HEK293 (cell line): ENCODE data around the gene KLHL11.
A peak's percentile ranks its signal among the peaks of the same experiment; 100 is the strongest.

Source experiments
- CTCF ChIA-PET: fragments of 350-600 bp; formaldehyde crosslinking; extraction: SDS; loops from one replicate; lab custom pipeline; 2021; ENCODE audit warnings: antibody characterized with exemption; lab: Yijun Ruan, JAX
- POLR2A ChIA-PET: fragments of 300-600 bp; formaldehyde crosslinking; extraction: SDS; loops from one replicate; lab custom pipeline; 2020; ENCODE audit warnings: antibody characterized with exemption, inconsistent platforms; lab: Yijun Ruan, JAX
- H3K27ac ChIP-seq: fragments of 200-500 bp; sonication (Bioruptor generic); 2 replicates; pipeline ENCODE4 v1.5.1; 2014; ENCODE audit warnings: low read depth, low read length, control low read depth, inconsistent platforms; ENCODE audit errors: extremely low read depth
- H3K36me3 ChIP-seq, 2 experiments: fragments of 200-500 bp in 1 of 2; sonication (Bioruptor generic) in 1 of 2; 1 replicate in 1 of 2; 2 replicates in 1 of 2; pipeline ENCODE4 v1.5.1; 2014 to 2017; ENCODE audit warnings: inconsistent platforms in 2 of 2, low read length in 2 of 2; ENCODE audit not compliant: control insufficient read depth in 2 of 2, insufficient read depth in 1 of 2
- H3K4me1 ChIP-seq: fragments of 200-500 bp; sonication (Bioruptor generic); 2 replicates; pipeline ENCODE4 v1.5.1; 2014; ENCODE audit warnings: mild to moderate bottlenecking, low read length, inconsistent platforms; ENCODE audit not compliant: control insufficient read depth, insufficient read depth
- H3K4me3 ChIP-seq: 2 replicates; pipeline ENCODE4 v1.5.1; 2011; ENCODE audit warnings: low read depth, mild to moderate bottlenecking, control low read depth, low read length, moderate library complexity
- H3K9me3 ChIP-seq: fragments of 200-500 bp; sonication (Bioruptor generic); 2 replicates; pipeline ENCODE4 v1.5.1; 2014; ENCODE audit warnings: low read depth, low read length, inconsistent platforms; ENCODE audit not compliant: control insufficient read depth, insufficient read depth
- EGR2 ChIP-seq: fragments of 450-650 bp; formaldehyde crosslinking; IDR thresholded peaks from 2 replicates; pipeline ENCODE4 v1.5.1; 2016; ENCODE audit warnings: low read depth, missing biosample characterization, missing genetic modification characterization
- GLIS2 ChIP-seq: fragments of 450-650 bp; formaldehyde crosslinking; IDR thresholded peaks from 2 replicates; pipeline ENCODE4 v1.5.1; 2016; ENCODE audit warnings: missing biosample characterization, missing genetic modification characterization
- SCRT2 ChIP-seq: fragments of 450-650 bp; formaldehyde crosslinking; IDR thresholded peaks from 2 replicates; pipeline ENCODE4 v1.5.1; 2016; ENCODE audit warnings: missing biosample characterization, missing genetic modification characterization
- SP3 ChIP-seq: fragments of 450-650 bp; formaldehyde crosslinking; IDR thresholded peaks from 2 replicates; pipeline ENCODE4 v1.5.1; 2016; ENCODE audit warnings: missing biosample characterization, missing genetic modification characterization
- ZBTB1 ChIP-seq: fragments of 450-650 bp; formaldehyde crosslinking; IDR thresholded peaks from 2 replicates; pipeline ENCODE4 v1.5.1; 2016; ENCODE audit warnings: missing biosample characterization, missing genetic modification characterization
- ZBTB21 ChIP-seq: fragments of 450-650 bp; formaldehyde crosslinking; IDR thresholded peaks from 2 replicates; pipeline ENCODE4 v1.5.1; 2017; ENCODE audit warnings: missing biosample characterization, missing genetic modification characterization
- ZFP3 ChIP-seq: fragments of 450-650 bp; formaldehyde crosslinking; IDR thresholded peaks from 2 replicates; pipeline ENCODE4 v1.5.1; 2016; ENCODE audit warnings: low read depth, missing biosample characterization, missing genetic modification characterization
- ZFP37 ChIP-seq: fragments of 450-650 bp; formaldehyde crosslinking; IDR thresholded peaks from 2 replicates; pipeline ENCODE4 v1.5.1; 2016; ENCODE audit warnings: missing biosample characterization, missing genetic modification characterization
- ZNF10 ChIP-seq: fragments of 450-650 bp; formaldehyde crosslinking; IDR thresholded peaks from 2 replicates; pipeline ENCODE4 v1.5.1; 2017; ENCODE audit warnings: missing biosample characterization, missing genetic modification characterization
- ZNF501 ChIP-seq: fragments of 450-650 bp; formaldehyde crosslinking; IDR thresholded peaks from 2 replicates; pipeline ENCODE4 v1.5.1; 2016; ENCODE audit warnings: missing biosample characterization, missing genetic modification characterization
- ZNF544 ChIP-seq: fragments of 450-650 bp; formaldehyde crosslinking; IDR thresholded peaks from 2 replicates; pipeline ENCODE4 v1.5.0; 2017; ENCODE audit warnings: missing biosample characterization, missing genetic modification characterization
- ZNF548 ChIP-seq: fragments of 450-650 bp; formaldehyde crosslinking; IDR thresholded peaks from 2 replicates; pipeline ENCODE4 v1.5.1; 2016; ENCODE audit warnings: missing biosample characterization, missing genetic modification characterization
- ZNF561 ChIP-seq: fragments of 450-650 bp; IDR thresholded peaks from 2 replicates; pipeline ENCODE4 v1.5.1; 2018; ENCODE audit warnings: missing biosample characterization, missing genetic modification characterization, borderline replicate concordance
- ZNF600 ChIP-seq: fragments of 450-650 bp; formaldehyde crosslinking; IDR thresholded peaks from 2 replicates; pipeline ENCODE4 v1.5.1; 2016; ENCODE audit warnings: missing biosample characterization, missing genetic modification characterization
- ZNF654 ChIP-seq: fragments of 450-650 bp; formaldehyde crosslinking; IDR thresholded peaks from 2 replicates; pipeline ENCODE4 v1.5.1; 2016; ENCODE audit warnings: low read depth, missing biosample characterization, missing genetic modification characterization
- ZSCAN16 ChIP-seq: fragments of 450-650 bp; formaldehyde crosslinking; IDR thresholded peaks from 2 replicates; pipeline ENCODE4 v1.5.1; 2016; ENCODE audit warnings: missing biosample characterization, missing genetic modification characterization
- TF ChIP-seq, protein P1 (sequence below): fragments of 450-650 bp; formaldehyde crosslinking; IDR thresholded peaks from 2 replicates; pipeline ENCODE4 v1.5.1; 2016; ENCODE audit warnings: missing biosample characterization, missing genetic modification characterization
- TF ChIP-seq, protein P2 (sequence below): fragments of 450-650 bp; formaldehyde crosslinking; IDR thresholded peaks from 2 replicates; pipeline ENCODE4 v1.5.1; 2016; ENCODE audit warnings: missing biosample characterization, missing genetic modification characterization

The KLHL11 gene

DNA sequence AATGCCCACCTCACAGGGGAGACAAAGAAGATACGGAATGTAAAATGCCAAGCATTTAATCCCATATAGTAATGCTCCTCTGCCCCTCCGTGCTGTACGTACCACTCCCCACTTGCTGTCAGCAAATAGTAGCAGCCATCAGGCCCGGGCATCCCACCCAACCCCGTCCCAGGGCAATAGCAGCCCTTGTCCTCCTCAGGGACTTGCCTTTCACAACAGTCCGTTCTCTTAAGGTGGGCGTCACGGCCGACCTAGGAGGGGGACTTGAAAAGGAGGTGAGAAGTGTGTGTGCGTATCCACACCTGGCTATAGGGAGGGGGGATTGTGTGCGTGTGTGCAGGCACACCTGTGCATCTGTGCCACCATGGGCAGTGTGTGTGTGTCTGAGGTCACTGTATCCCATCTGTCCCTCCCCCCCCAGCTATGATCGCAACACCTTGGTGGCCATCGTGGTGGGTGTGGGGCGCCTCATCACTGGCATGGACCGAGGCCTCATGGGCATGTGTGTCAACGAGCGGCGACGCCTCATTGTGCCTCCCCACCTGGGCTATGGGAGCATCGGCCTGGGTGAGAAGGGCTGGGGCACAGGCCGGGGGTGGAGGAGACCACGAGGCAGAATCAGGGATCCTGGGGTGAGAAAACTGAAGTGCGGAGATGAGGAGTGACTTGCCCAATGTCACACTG is 48.4 kb downstream of the KLHL11 start:
- H3K4me3 ChIP-seq, result no peak overlapping the region
- ChIA-PET POLR2A (no interaction called here), CTCF (interaction anchor here (1.1 kb wide), 1 partner anchor 15 kb away, joined by 3 read pairs; no protein-coding TSS in a partner anchor)
- no peaks in the 10 kb centered on the region for H3K9me3 ChIP-seq
- H3K36me3 ChIP-seq, result peaks cover 0 to 53% of the 10 kb centered on the region in 2 experiments; a peak in 2 of 3 replicates
- H3K4me1 ChIP-seq, result 0 out of 2 replicates have a peak, but pooled peaks cover 3% of the 10 kb centered on the region
- H3K27ac ChIP-seq, result no peak overlapping the region
- no peak for TF ChIP-seq ZNF561
- TF ChIP-seq ZFP3 (tag by site-specific recombination), result no peak
- no peak for TF ChIP-seq ZNF10
- TF ChIP-seq SP3 (tag by site-specific recombination), result no peak
- TF ChIP-seq ZBTB1 (tag by site-specific recombination), result no peak

DNA sequence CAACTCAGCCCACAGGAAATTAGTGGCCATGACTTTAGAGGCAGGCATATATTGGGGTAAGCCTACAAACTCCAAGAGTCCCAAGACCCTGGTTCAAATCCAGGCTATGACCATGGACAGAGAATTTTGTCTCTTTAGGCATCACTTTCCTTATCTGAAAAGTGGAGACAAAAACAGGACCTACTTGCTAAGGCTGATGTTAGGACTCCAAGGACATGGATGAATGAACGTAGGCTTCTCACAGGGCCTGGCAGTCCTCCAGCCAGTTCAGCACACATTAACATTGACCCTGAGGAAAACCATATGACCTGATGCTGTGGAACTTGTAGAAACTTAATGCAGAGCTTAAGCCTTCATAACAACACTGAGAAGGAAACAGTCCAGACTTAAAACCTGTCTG is 51.0 kb downstream of the KLHL11 start:
- Histone ChIP-seq H3K9me3 (no peaks in the 10 kb centered on the region), H3K4me1 (0 out of 2 replicates have a peak, but pooled peaks cover 8% of the 10 kb centered on the region), H3K36me3 (peaks cover 0 to 37% of the 10 kb centered on the region in 2 experiments; a peak in 2 of 3 replicates), H3K27ac (peak overlapping the region; percentile 89)
- ChIA-PET CTCF (interaction anchor here (0.6 to 1.6 kb wide), 3 partner anchors 13 to 84 kb away, joined by 4 to 14 read pairs (median 5); no protein-coding TSS in a partner anchor), POLR2A (interaction anchor here (0.6 to 1.3 kb wide), 7 partner anchors 9 to 80 kb away, joined by 3 to 6 read pairs (median 3); partner anchors contain the start of genes HAP1 and KLHL11)
- TF ChIP-seq ZNF600 (tag by site-specific recombination), result 0 out of 2 replicates have a peak, but pooled peaks have one; percentile 46
- TF ChIP-seq SCRT2 (tag by site-specific recombination), result peak; percentile 38; the same call in 1 of the 2 replicates
- TF ChIP-seq, protein P1, sequence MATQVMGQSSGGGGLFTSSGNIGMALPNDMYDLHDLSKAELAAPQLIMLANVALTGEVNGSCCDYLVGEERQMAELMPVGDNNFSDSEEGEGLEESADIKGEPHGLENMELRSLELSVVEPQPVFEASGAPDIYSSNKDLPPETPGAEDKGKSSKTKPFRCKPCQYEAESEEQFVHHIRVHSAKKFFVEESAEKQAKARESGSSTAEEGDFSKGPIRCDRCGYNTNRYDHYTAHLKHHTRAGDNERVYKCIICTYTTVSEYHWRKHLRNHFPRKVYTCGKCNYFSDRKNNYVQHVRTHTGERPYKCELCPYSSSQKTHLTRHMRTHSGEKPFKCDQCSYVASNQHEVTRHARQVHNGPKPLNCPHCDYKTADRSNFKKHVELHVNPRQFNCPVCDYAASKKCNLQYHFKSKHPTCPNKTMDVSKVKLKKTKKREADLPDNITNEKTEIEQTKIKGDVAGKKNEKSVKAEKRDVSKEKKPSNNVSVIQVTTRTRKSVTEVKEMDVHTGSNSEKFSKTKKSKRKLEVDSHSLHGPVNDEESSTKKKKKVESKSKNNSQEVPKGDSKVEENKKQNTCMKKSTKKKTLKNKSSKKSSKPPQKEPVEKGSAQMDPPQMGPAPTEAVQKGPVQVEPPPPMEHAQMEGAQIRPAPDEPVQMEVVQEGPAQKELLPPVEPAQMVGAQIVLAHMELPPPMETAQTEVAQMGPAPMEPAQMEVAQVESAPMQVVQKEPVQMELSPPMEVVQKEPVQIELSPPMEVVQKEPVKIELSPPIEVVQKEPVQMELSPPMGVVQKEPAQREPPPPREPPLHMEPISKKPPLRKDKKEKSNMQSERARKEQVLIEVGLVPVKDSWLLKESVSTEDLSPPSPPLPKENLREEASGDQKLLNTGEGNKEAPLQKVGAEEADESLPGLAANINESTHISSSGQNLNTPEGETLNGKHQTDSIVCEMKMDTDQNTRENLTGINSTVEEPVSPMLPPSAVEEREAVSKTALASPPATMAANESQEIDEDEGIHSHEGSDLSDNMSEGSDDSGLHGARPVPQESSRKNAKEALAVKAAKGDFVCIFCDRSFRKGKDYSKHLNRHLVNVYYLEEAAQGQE (tag by site-specific recombination), result peak; percentile 89
- TF ChIP-seq ZBTB21 (tag by site-specific recombination), result no peak
- TF ChIP-seq, all 188 proteins: peak for 3
- H3K4me3 ChIP-seq, result no peak overlapping the region; the same call in 1 of the 2 replicates

DNA sequence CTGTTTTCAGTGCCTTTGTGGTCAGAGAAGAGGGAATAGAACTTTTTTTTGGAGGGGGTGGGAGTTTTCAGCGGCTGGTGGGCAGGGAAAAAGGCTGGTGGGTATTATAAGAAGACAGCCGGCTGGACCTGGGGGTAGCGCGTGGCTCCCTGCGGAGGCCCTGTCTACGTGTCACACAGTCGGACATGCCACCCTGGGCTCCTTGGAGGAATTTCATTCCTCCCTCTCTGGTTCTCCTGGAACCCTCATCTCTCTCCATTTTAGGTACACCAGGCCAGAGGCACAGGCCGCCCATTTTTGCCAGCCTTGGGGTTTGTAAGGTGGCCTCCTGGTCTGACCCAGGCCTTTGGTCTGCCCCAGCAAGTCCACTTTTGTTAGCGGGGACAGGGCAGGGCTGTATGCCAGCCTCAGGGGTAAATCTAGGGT is 51.5 kb downstream of the KLHL11 start:
- 0 out of 2 replicates have a peak, but pooled peaks cover 8% of the 10 kb centered on the region for H3K4me1 ChIP-seq
- POLR2A ChIA-PET, result interaction anchor here (1.0 to 3.5 kb wide), 7 partner anchors 9 to 124 kb away, joined by 4 to 37 read pairs (median 23); partner anchors contain the start of genes HAP1, JUP and NT5C3B
- TF ChIP-seq ZNF501 (tag by site-specific recombination), result no peak
- no peak for TF ChIP-seq ZFP37
- TF ChIP-seq ZSCAN16, result no peak
- no peak for TF ChIP-seq ZNF548
- TF ChIP-seq, protein P2, sequence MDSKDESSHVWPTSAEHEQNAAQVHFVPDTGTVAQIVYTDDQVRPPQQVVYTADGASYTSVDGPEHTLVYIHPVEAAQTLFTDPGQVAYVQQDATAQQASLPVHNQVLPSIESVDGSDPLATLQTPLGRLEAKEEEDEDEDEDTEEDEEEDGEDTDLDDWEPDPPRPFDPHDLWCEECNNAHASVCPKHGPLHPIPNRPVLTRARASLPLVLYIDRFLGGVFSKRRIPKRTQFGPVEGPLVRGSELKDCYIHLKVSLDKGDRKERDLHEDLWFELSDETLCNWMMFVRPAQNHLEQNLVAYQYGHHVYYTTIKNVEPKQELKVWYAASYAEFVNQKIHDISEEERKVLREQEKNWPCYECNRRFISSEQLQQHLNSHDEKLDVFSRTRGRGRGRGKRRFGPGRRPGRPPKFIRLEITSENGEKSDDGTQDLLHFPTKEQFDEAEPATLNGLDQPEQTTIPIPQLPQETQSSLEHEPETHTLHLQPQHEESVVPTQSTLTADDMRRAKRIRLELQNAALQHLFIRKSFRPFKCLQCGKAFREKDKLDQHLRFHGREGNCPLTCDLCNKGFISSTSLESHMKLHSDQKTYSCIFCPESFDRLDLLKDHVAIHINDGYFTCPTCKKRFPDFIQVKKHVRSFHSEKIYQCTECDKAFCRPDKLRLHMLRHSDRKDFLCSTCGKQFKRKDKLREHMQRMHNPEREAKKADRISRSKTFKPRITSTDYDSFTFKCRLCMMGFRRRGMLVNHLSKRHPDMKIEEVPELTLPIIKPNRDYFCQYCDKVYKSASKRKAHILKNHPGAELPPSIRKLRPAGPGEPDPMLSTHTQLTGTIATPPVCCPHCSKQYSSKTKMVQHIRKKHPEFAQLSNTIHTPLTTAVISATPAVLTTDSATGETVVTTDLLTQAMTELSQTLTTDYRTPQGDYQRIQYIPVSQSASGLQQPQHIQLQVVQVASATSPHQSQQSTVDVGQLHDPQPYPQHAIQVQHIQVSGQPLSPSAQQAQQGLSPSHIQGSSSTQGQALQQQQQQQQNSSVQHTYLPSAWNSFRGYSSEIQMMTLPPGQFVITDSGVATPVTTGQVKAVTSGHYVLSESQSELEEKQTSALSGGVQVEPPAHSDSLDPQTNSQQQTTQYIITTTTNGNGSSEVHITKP (tag by site-specific recombination), result peak; percentile 21; the same call in 1 of the 2 replicates
- TF ChIP-seq ZNF544 (tag by site-specific recombination), result no peak
- no peak for TF ChIP-seq ZNF654 (tag by site-specific recombination)
- peak; percentile 38 for TF ChIP-seq GLIS2 (tag by site-specific recombination)
- TF ChIP-seq EGR2 (tag by site-specific recombination), result no peak; the same call in 1 of the 2 replicates
- TF ChIP-seq, all 188 proteins: peak for 2
- H3K36me3 ChIP-seq, result peaks cover 0 to 38% of the 10 kb centered on the region in 2 experiments; a peak in 2 of 3 replicates
- H3K4me3 ChIP-seq, result peak overlapping the region; percentile 73
- peak overlapping the region; percentile 89 for H3K27ac ChIP-seq
- CTCF ChIA-PET, result interaction anchor here (0.6 to 4.6 kb wide), 3 partner anchors 12 to 1562 kb away, joined by 3 to 45 read pairs (median 5); no protein-coding TSS in a partner anchor
- H3K9me3 ChIP-seq, result no peaks in the 10 kb centered on the region
